ENCODE results near the gene THBS1. TPM values are rescaled to one million over a fixed set of nuclear protein-coding genes. Genes with fewer than 3 reads are reported as not detected.
A peak's percentile ranks its signal among the peaks of the same experiment; 100 is the strongest.

THBS1 gene
- total RNA-seq, 1 experiment from 2014 or later, result 37.1 TPM

DNA sequence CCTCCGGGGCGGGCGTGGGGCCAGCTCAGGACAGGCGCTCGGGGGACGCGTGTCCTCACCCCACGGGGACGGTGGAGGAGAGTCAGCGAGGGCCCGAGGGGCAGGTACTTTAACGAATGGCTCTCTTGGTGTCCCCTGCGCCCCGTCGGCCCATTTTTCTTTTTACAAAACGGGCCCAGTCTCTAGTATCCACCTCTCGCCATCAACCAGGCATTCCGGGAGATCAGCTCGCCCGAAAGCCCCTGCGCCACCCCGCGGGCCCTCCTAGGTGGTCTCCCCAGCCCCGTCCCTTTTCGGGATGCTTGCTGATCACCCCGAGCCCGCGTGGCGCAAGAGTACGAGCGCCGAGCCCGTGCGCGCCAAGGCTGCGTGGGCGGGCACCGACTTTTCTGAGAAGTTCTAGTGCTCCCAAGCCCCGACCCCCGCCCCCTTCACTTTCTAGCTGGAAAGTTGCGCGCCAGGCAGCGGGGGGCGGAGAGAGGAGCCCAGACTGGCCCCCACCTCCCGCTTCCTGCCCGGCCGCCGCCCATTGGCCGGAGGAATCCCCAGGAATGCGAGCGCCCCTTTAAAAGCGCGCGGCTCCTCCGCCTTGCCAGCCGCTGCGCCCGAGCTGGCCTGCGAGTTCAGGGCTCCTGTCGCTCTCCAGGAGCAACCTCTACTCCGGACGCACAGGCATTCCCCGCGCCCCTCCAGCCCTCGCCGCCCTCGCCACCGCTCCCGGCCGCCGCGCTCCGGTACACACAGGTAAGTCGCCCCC lies at the start of gene THBS1 (continued):
- TF ChIP-seq, protein P1, sequence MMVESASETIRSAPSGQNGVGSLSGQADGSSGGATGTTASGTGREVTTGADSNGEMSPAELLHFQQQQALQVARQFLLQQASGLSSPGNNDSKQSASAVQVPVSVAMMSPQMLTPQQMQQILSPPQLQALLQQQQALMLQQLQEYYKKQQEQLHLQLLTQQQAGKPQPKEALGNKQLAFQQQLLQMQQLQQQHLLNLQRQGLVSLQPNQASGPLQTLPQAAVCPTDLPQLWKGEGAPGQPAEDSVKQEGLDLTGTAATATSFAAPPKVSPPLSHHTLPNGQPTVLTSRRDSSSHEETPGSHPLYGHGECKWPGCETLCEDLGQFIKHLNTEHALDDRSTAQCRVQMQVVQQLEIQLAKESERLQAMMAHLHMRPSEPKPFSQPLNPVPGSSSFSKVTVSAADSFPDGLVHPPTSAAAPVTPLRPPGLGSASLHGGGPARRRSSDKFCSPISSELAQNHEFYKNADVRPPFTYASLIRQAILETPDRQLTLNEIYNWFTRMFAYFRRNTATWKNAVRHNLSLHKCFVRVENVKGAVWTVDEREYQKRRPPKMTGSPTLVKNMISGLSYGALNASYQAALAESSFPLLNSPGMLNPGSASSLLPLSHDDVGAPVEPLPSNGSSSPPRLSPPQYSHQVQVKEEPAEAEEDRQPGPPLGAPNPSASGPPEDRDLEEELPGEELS (CRISPR knock-in tag; IDR thresholded peaks at IDR 0.05), result no peak
- TF ChIP-seq NFYB (CRISPR knock-in tag; conservative IDR thresholded peaks at IDR 0.05; ENCODE audit: low read depth) (peak; percentile 75), CREB1 (CRISPR knock-in tag; IDR thresholded peaks at IDR 0.05) (no peak), FOXJ3 (CRISPR knock-in tag; IDR thresholded peaks at IDR 0.05; ENCODE audit: borderline replicate concordance) (no peak), ESRRA (CRISPR knock-in tag; IDR thresholded peaks at IDR 0.05; ENCODE audit: borderline replicate concordance) (no peak), ZNF263 (CRISPR knock-in tag; IDR thresholded peaks at IDR 0.05; ENCODE audit: low read depth) (no peak), SP1 (CRISPR knock-in tag; conservative IDR thresholded peaks at IDR 0.05) (peak; percentile 48; the same call in 1 of the 2 replicates), OVOL2 (CRISPR knock-in tag; IDR thresholded peaks at IDR 0.05; ENCODE audit: borderline replicate concordance) (no peak), TEAD1 (CRISPR knock-in tag; IDR thresholded peaks at IDR 0.05) (peak; percentile 88; the same call in 1 of the 2 replicates), ZNF416 (CRISPR knock-in tag; IDR thresholded peaks at IDR 0.05) (peak; percentile 91; the same call in 1 of the 2 replicates)
- TF ChIP-seq, protein P2, sequence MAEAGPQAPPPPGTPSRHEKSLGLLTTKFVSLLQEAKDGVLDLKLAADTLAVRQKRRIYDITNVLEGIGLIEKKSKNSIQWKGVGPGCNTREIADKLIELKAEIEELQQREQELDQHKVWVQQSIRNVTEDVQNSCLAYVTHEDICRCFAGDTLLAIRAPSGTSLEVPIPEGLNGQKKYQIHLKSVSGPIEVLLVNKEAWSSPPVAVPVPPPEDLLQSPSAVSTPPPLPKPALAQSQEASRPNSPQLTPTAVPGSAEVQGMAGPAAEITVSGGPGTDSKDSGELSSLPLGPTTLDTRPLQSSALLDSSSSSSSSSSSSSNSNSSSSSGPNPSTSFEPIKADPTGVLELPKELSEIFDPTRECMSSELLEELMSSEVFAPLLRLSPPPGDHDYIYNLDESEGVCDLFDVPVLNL (CRISPR knock-in tag; IDR thresholded peaks at IDR 0.05; ENCODE audit: borderline replicate concordance, low read depth), result no peak; the same call in 1 of the 2 replicates
- TF ChIP-seq, protein P3, sequence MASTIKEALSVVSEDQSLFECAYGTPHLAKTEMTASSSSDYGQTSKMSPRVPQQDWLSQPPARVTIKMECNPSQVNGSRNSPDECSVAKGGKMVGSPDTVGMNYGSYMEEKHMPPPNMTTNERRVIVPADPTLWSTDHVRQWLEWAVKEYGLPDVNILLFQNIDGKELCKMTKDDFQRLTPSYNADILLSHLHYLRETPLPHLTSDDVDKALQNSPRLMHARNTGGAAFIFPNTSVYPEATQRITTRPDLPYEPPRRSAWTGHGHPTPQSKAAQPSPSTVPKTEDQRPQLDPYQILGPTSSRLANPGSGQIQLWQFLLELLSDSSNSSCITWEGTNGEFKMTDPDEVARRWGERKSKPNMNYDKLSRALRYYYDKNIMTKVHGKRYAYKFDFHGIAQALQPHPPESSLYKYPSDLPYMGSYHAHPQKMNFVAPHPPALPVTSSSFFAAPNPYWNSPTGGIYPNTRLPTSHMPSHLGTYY (CRISPR knock-in tag; IDR thresholded peaks at IDR 0.05), result peak; percentile 79; the same call in 1 of the 2 replicates
- TF ChIP-seq, protein P4, sequence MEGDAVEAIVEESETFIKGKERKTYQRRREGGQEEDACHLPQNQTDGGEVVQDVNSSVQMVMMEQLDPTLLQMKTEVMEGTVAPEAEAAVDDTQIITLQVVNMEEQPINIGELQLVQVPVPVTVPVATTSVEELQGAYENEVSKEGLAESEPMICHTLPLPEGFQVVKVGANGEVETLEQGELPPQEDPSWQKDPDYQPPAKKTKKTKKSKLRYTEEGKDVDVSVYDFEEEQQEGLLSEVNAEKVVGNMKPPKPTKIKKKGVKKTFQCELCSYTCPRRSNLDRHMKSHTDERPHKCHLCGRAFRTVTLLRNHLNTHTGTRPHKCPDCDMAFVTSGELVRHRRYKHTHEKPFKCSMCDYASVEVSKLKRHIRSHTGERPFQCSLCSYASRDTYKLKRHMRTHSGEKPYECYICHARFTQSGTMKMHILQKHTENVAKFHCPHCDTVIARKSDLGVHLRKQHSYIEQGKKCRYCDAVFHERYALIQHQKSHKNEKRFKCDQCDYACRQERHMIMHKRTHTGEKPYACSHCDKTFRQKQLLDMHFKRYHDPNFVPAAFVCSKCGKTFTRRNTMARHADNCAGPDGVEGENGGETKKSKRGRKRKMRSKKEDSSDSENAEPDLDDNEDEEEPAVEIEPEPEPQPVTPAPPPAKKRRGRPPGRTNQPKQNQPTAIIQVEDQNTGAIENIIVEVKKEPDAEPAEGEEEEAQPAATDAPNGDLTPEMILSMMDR (IDR thresholded peaks at IDR 0.05), result no peak
- TF ChIP-seq, protein P5, sequence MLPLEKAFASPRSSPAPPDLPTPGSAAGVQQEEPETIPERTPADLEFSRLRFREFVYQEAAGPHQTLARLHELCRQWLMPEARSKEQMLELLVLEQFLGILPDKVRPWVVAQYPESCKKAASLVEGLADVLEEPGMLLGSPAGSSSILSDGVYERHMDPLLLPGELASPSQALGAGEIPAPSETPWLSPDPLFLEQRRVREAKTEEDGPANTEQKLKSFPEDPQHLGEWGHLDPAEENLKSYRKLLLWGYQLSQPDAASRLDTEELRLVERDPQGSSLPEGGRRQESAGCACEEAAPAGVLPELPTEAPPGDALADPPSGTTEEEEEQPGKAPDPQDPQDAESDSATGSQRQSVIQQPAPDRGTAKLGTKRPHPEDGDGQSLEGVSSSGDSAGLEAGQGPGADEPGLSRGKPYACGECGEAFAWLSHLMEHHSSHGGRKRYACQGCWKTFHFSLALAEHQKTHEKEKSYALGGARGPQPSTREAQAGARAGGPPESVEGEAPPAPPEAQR (CRISPR knock-in tag; IDR thresholded peaks at IDR 0.05), result no peak
- TF ChIP-seq, protein P6, sequence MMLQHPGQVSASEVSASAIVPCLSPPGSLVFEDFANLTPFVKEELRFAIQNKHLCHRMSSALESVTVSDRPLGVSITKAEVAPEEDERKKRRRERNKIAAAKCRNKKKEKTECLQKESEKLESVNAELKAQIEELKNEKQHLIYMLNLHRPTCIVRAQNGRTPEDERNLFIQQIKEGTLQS (CRISPR knock-in tag; conservative IDR thresholded peaks at IDR 0.05), result no peak
- TF ChIP-seq, protein P7, sequence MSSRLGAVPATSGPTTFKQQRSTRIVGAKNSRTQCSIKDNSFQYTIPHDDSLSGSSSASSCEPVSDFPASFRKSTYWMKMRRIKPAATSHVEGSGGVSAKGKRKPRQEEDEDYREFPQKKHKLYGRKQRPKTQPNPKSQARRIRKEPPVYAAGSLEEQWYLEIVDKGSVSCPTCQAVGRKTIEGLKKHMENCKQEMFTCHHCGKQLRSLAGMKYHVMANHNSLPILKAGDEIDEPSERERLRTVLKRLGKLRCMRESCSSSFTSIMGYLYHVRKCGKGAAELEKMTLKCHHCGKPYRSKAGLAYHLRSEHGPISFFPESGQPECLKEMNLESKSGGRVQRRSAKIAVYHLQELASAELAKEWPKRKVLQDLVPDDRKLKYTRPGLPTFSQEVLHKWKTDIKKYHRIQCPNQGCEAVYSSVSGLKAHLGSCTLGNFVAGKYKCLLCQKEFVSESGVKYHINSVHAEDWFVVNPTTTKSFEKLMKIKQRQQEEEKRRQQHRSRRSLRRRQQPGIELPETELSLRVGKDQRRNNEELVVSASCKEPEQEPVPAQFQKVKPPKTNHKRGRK (CRISPR knock-in tag; IDR thresholded peaks at IDR 0.05; ENCODE audit: borderline replicate concordance), result no peak
- TF ChIP-seq, protein P8, sequence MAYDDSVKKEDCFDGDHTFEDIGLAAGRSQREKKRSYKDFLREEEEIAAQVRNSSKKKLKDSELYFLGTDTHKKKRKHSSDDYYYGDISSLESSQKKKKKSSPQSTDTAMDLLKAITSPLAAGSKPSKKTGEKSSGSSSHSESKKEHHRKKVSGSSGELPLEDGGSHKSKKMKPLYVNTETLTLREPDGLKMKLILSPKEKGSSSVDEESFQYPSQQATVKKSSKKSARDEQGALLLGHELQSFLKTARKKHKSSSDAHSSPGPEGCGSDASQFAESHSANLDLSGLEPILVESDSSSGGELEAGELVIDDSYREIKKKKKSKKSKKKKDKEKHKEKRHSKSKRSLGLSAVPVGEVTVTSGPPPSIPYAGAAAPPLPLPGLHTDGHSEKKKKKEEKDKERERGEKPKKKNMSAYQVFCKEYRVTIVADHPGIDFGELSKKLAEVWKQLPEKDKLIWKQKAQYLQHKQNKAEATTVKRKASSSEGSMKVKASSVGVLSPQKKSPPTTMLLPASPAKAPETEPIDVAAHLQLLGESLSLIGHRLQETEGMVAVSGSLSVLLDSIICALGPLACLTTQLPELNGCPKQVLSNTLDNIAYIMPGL (CRISPR knock-in tag; IDR thresholded peaks at IDR 0.05), result peak; percentile 73; the same call in 1 of the 2 replicates
- TF ChIP-seq, protein P9, sequence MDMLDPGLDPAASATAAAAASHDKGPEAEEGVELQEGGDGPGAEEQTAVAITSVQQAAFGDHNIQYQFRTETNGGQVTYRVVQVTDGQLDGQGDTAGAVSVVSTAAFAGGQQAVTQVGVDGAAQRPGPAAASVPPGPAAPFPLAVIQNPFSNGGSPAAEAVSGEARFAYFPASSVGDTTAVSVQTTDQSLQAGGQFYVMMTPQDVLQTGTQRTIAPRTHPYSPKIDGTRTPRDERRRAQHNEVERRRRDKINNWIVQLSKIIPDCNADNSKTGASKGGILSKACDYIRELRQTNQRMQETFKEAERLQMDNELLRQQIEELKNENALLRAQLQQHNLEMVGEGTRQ (CRISPR knock-in tag; IDR thresholded peaks at IDR 0.05), result peak; percentile 29; the same call in 1 of the 2 replicates
- TF ChIP-seq, protein P10, sequence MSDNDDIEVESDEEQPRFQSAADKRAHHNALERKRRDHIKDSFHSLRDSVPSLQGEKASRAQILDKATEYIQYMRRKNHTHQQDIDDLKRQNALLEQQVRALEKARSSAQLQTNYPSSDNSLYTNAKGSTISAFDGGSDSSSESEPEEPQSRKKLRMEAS (CRISPR knock-in tag; IDR thresholded peaks at IDR 0.05), result peak; percentile 73
